Caco-2 (cell line): ENCODE results near the gene ATG7. TPM values are rescaled to one million over a fixed set of nuclear protein-coding genes. Genes with fewer than 3 reads are reported as not detected.

ENCODE experiments used
- BruUV-seq: library from RNA; stranded (reverse); fragments of 400-500 nt; replicated peaks from 2 replicates; lab custom pipeline; 2021; lab: Mats Ljungman, UMichigan
- CTCF ChIA-PET: fragments of 300-600 bp; sonication (Branson Sonifier 250); formaldehyde crosslinking; loops from one replicate; lab custom pipeline; 2022; ENCODE audit warnings: antibody characterized with exemption; lab: Charles Lee
- POLR2A ChIA-PET: fragments of 300-600 bp; sonication (Branson Sonifier 250); formaldehyde crosslinking; loops from one replicate; lab custom pipeline; 2022; ENCODE audit warnings: antibody characterized with exemption; lab: Charles Lee
- DNase-seq, 2 experiments: peaks; one replicate each; pipeline versions ENCODE4 v3.0.0 to v3.0.0-alpha.2; 2020 to 2022
- H3K27me3 ChIP-seq: replicated peaks from 2 replicates; pipeline ENCODE4 v1.6.0; 2011; ENCODE audit warnings: low read length; ENCODE audit not compliant: control insufficient read depth, insufficient read depth
- H3K36me3 ChIP-seq: 2 replicates; pipeline ENCODE4 v1.5.1; 2011; ENCODE audit warnings: low read length; ENCODE audit not compliant: control insufficient read depth, insufficient read depth
- H3K4me1 ChIP-seq: fragments of 250-450 bp; sonication (Bioruptor Pico); 2 replicates; pipeline ENCODE4 v1.5.1; 2020; ENCODE audit warnings: mild to moderate bottlenecking
- H3K4me3 ChIP-seq: 2 replicates; pipeline ENCODE4 v1.5.1; 2011; ENCODE audit warnings: low read depth, mild to moderate bottlenecking, control low read depth, low read length
- H3K9me3 ChIP-seq: fragments of 250-450 bp; sonication (Bioruptor Pico); 2 replicates; pipeline ENCODE4 v1.5.1; 2020; ENCODE audit warnings: mild to moderate bottlenecking, moderate library complexity
- H3K27ac Mint-ChIP-seq: one replicate; pipeline ENCODE4 v1.8.0; 2022; ENCODE audit warnings: mixed read lengths; ENCODE audit not compliant: unreplicated experiment
- H3K27me3 Mint-ChIP-seq: one replicate; pipeline ENCODE4 v1.8.0; 2022; ENCODE audit warnings: mixed read lengths; ENCODE audit not compliant: insufficient read depth, unreplicated experiment
- H3K36me3 Mint-ChIP-seq: one replicate; pipeline ENCODE4 v1.8.0; 2022; ENCODE audit warnings: mild to moderate bottlenecking, mixed read lengths; ENCODE audit not compliant: insufficient read depth, unreplicated experiment
- H3K4me1 Mint-ChIP-seq: one replicate; pipeline ENCODE4 v1.8.0; 2022; ENCODE audit warnings: low read depth, mixed read lengths; ENCODE audit not compliant: unreplicated experiment
- H3K4me3 Mint-ChIP-seq: one replicate; pipeline ENCODE4 v1.8.0; 2022; ENCODE audit warnings: mild to moderate bottlenecking, moderate library complexity, mixed read lengths; ENCODE audit not compliant: unreplicated experiment
- H3K9me3 Mint-ChIP-seq: one replicate; pipeline ENCODE4 v1.8.0; 2022; ENCODE audit warnings: mixed read lengths; ENCODE audit not compliant: unreplicated experiment
- CTCF ChIP-seq, 2 experiments: fragments of 200-600 bp in 1 of 2; IDR thresholded peaks; 1 replicate in 1 of 2; 2 replicates in 1 of 2; pipeline versions ENCODE4 v1.5.1 to v1.8.0; 2011 to 2022; ENCODE audit warnings: antibody characterized with exemption in 1 of 2, control low read depth in 1 of 2, inconsistent platforms in 1 of 2, low read depth in 1 of 2, low read length in 1 of 2, mild to moderate bottlenecking in 1 of 2, moderate library complexity in 1 of 2; ENCODE audit not compliant: insufficient read depth in 1 of 2, severe bottlenecking in 1 of 2, unreplicated experiment in 1 of 2
- intact Hi-C: fragments of 100-400 bp; cut with micrococcal nuclease; formaldehyde crosslinking; loops from one replicate; pipeline ENCODE4 v1.10.0; 2022; ENCODE audit not compliant: unreplicated experiment
- total RNA-seq: library from RNA; stranded (reverse); gene quantifications from 2 replicates; pipeline ENCODE4 v1.2.3, GENCODE V29; 2022

The ATG7 gene
- total RNA-seq, 1 experiment from 2014 or later: 24.4 TPM

DNA sequence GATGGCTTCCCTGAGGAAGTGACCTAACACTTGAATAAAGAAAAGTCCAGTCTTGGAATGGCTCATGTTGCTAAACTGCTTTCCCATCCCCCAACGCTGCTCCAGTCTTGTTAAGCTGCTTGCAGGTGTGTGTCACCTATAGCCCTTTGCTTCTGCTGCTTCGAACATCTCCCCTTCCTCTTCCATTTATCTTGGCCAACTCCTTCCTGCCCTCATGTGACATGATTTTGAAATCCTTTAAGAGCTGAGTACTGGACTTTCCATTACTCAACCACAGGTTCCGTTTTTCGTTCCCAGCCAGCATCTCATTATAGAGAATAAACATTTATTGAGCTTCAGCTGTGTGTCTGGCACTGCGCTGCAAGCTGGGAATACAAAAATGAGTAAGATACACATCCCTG lies 1.7 kb downstream of the ATG7 start:
- CTCF ChIA-PET: no interaction called here
- peaks cover 11% of the 10 kb centered on the region for H3K36me3 Mint-ChIP-seq
- peaks cover 12% of the 10 kb centered on the region for H3K4me1 Mint-ChIP-seq
- BruUV-seq: no TSS peak
- DNase-seq: no peak
- H3K27me3 Mint-ChIP-seq: no peaks in the 10 kb centered on the region
- intact Hi-C loops: no loop called here
- H3K4me1 ChIP-seq: peaks cover 4% of the 10 kb centered on the region; the same call in 1 of the 2 replicates
- H3K9me3 ChIP-seq: no peaks in the 10 kb centered on the region
- TF ChIP-seq CTCF (IDR thresholded peaks at IDR 0.05; ENCODE audit: insufficient read depth in 1 of 2, low read depth in 1 of 2, low read length in 1 of 2, severe bottlenecking in 1 of 2, unreplicated experiment in 1 of 2): no peak
- peak overlapping the region; percentile 78 for H3K27ac Mint-ChIP-seq
- peak overlapping the region; percentile 91 for H3K4me3 Mint-ChIP-seq
- H3K9me3 Mint-ChIP-seq: peaks cover 12% of the 10 kb centered on the region
- H3K27me3 ChIP-seq: no peaks in the 10 kb centered on the region
- H3K4me3 ChIP-seq: no peak overlapping the region
- POLR2A ChIA-PET: interaction anchor here (0.6 to 1.2 kb wide), 2 partner anchors 13 to 37 kb away, joined by 3 to 8 read pairs; no protein-coding TSS in a partner anchor
- no peaks in the 10 kb centered on the region for H3K36me3 ChIP-seq

DNA sequence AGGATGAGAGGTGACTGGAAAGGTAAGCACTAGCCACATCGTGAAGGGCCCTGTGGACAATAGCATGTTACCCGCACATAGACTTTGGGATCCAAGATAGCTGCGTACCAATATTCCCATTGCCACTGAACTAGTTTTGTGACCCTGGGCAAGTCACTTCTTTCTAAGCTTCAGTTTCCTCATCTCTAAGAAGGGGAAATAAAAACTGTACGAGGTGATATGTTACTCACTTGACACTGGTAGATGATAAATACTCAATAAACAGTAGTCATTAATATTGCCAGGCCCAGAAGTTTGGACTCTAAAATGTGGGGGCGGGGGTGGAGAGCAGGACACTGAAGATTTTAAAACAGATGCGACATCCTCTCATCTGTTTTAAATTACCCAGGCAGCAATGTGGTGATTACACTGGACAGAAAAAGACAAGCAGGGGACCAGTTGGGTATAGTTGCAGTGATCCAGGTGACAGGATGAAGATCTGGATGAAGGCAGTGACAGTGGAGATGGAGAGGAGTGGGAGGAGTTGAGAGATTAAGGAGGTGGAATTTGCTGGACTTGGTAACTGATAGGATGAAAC lies 2.5 kb downstream of the ATG7 start:
- no peak overlapping the region for H3K4me3 ChIP-seq
- no peak overlapping the region for H3K4me3 Mint-ChIP-seq
- ChIA-PET POLR2A (interaction anchor here (0.6 kb wide), 1 partner anchor 36 kb away, joined by 8 read pairs; no protein-coding TSS in a partner anchor), CTCF (no interaction called here)
- no peak overlapping the region for H3K27ac Mint-ChIP-seq
- H3K9me3 ChIP-seq: no peaks in the 10 kb centered on the region
- peaks cover 12% of the 10 kb centered on the region for H3K9me3 Mint-ChIP-seq
- no peaks in the 10 kb centered on the region for H3K27me3 ChIP-seq
- H3K36me3 Mint-ChIP-seq: peaks cover 11% of the 10 kb centered on the region
- no peaks in the 10 kb centered on the region for H3K36me3 ChIP-seq
- H3K4me1 Mint-ChIP-seq: peaks cover 12% of the 10 kb centered on the region
- H3K27me3 Mint-ChIP-seq: no peaks in the 10 kb centered on the region
- intact Hi-C loops: no loop called here
- BruUV-seq: no TSS peak
- peaks cover 4% of the 10 kb centered on the region; the same call in 1 of the 2 replicates for H3K4me1 ChIP-seq
- no peak for TF ChIP-seq CTCF (IDR thresholded peaks at IDR 0.05; ENCODE audit: insufficient read depth in 1 of 2, low read depth in 1 of 2, low read length in 1 of 2, severe bottlenecking in 1 of 2, unreplicated experiment in 1 of 2)
- no peak for DNase-seq

DNA sequence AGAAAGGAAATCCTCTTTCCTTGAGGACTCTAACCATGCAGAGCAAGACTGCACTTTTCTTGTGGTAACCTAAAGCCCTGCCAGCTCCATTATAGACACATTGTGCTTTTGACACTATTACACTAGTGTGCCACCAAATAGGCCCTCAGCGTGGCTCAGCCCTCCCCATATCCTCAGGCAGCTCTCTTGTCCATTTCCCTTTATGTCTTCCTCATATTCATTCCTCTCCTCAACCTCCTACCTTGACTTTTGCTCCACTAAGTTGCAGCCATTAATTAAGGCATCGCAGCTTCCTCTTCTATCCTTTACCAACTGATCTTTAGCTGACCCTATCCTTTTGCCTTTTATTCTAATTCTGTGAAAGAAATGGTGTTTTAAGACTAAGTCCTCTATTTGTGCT lies 3.7 kb downstream of the ATG7 start:
- H3K27ac Mint-ChIP-seq: no peak overlapping the region

More for the DNA sequence above, 3.7 kb downstream of the ATG7 start:
- Mint-ChIP-seq H3K27me3 (no peaks in the 10 kb centered on the region), H3K4me3 (no peak overlapping the region), H3K4me1 (peaks cover 12% of the 10 kb centered on the region), H3K36me3 (peaks cover 11% of the 10 kb centered on the region), H3K9me3 (peaks cover 12% of the 10 kb centered on the region)
- DNase-seq: no peak
- no peak for TF ChIP-seq CTCF (IDR thresholded peaks at IDR 0.05; ENCODE audit: insufficient read depth in 1 of 2, low read depth in 1 of 2, low read length in 1 of 2, severe bottlenecking in 1 of 2, unreplicated experiment in 1 of 2)
- no peak overlapping the region for H3K4me3 ChIP-seq
- ChIA-PET CTCF (no interaction called here), POLR2A (no interaction called here)
- peaks cover 4% of the 10 kb centered on the region; the same call in 1 of the 2 replicates for H3K4me1 ChIP-seq
- H3K9me3 ChIP-seq: no peaks in the 10 kb centered on the region
- no TSS peak for BruUV-seq
- no peaks in the 10 kb centered on the region for H3K27me3 ChIP-seq
- intact Hi-C loops: no loop called here
- H3K36me3 ChIP-seq: no peaks in the 10 kb centered on the region; the same call in 1 of the 2 replicates
